ENCODE measurements around the gene ASCC1.

Gene ASCC1

DNA sequence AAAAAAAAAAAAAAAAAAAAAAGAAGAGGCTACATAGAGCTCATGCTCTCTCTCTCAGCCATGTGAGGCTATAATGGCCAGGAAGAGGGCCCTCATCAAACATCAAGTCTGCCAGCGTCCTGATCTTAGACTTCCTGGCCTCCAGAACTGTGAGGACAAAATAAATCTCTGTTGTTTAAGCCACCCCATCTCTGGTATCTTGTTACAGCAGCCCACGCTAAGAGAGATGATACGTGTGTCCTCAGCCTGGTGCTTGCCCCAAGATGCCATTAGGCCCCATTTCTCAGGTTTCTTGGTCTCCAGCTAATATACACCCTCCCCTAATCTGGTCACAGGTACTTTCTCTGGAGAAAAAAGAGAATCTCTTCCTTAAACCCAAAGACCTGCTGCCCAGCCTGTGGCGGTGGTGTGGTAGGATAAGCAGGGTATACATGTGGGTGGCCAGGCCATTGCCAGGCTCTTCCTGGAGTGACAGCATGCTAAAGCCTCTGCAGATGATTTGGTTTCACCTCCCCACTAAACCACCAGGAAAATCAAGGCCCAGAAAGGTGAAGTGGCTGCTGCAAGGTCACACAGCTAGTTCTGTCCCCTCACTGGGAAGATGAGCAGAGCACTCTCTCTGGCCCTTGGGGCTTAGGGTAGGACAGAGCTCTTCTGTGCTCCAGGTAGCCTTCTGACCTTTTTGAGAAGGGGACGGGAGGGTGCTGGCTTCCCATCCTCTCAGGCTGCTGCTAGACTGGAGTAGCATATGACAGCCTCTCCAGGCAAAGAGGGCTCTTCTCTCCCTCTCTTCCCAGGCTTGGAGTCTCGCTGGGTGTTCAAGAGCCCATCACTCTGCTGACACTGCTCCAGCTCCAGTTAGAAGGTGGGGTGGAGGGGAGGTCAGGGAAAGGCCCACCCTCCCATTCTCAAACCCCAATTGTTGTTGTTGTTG, 133.0 kb downstream of the ASCC1 start:
- no peak for DNase-seq (ENCODE audit: low read depth)

DNA sequence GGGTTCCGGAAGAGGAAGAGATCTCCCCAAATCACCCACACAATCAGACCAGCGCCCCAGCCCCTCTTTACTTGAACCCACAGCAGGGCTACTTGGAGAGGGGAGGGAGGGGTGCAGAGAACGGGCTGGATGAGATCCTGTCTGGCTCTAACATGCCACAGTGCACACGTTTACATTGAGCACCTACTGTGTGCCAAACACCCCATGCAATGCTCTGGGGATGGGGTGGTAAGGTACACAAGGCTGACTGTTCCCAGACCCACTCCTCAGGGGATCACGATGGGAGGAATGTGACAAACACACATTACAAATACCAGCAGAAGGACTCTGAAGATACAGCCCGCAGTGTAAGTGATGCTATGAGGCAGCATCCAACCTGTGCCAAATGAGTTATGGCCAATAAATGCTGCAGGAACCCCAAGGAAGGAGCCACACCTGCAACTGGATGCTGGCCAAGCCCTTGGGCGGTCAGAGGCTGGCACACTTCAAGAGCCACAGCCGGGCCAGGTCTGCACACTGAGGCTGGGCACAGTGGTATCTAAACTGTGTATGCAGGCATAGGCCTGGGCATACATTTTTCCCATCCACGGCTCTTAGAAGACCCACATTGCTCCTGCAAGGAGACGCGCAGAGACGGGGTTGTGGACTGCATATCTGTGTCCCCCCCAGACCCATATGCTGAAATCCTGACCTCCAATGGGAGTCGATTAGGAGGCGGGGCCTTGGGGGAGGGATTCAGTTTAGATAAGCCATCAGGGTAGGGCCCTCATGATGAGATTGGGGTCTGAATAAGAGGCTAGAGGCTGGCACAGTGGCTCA, 134.1 kb downstream of the ASCC1 start:
- no peak for DNase-seq (ENCODE audit: low read depth)

DNA sequence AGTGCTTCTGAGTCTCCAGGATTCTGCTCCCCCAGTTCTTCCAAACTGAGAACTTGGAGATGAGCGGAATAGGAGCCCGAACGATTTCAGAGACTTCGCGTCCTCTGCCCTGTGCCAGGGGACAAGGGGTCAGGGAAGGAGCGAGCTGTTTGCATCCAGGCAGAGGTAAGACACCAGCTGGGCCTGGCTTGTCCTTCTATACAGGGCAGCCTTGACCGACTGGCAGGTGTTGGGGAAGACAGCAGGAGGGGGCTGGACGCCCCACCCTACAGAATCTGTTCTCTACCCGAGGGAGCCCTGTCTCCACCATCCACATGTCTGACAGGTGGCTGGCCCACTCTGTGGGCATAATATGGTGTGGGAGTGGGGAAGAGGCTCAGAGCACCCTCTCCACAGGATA, 134.9 kb downstream of the ASCC1 start:
- no peak for DNase-seq (ENCODE audit: low read depth)

- peak; percentile 10 for DNase-seq (ENCODE audit: low read depth)
These were observed 135.8 kb downstream of the ASCC1 start for GRCh38 chr10:72080042-72080975.

DNA sequence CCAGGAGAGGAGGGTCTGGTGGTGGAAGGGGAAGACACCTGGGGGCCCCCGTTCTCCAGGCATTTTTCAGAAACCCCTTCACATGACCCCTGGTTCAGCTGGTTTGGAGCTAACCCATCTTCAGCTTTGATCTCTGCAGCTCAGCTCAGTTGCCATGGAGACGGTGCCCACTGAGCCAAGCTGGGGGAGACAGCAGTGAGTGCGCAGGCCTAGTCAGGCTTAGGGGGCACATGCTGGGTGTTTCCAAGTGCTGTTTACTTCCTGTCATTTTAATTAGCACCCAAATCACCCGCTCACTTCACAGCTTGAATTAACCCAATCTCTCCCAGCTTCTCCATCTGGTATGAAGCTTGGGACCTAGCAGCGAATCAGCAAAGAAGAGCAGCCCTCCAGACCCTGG, 136.7 kb downstream of the ASCC1 start:
- DNase-seq (ENCODE audit: low read depth), result no peak

DNA sequence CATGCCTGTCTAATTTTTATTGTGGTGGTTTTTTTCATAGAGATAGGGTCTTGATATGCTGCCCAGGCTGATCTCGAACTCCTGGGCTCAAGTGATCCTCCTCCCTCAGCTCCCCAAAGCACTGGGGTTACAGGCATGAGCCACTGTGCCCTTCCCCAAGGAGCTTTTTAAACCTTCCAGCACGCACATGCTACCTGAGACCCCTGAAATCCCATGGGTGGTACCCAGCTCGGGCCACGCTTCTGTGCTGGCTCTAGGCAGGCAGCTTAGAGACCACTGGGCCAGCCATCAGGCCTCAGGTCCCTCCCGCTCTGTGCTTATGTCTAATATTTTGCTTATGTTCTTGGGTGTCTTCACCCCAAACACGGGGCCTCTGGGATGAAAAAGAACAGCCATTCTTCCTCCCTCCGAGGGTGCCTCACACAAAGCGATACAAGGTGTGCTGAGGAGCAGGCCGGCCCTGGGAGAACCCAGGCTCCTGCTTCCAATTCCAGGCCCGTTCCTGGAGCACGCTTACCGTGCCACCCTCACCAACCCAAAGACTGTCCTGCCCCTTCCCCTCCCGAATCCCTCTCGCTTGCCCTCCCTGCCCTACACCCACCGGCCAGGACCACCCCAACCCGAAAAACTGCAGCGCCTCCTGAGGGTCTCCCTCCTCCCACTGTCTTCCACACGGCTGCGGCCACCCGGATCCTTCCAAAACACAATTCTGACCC, 138.6 kb downstream of the ASCC1 start:
- no peak for DNase-seq (ENCODE audit: low read depth)

- no peak for DNase-seq (ENCODE audit: low read depth)
These were observed 139.3 kb downstream of the ASCC1 start for GRCh38 chr10:72076756-72077155.

DNA sequence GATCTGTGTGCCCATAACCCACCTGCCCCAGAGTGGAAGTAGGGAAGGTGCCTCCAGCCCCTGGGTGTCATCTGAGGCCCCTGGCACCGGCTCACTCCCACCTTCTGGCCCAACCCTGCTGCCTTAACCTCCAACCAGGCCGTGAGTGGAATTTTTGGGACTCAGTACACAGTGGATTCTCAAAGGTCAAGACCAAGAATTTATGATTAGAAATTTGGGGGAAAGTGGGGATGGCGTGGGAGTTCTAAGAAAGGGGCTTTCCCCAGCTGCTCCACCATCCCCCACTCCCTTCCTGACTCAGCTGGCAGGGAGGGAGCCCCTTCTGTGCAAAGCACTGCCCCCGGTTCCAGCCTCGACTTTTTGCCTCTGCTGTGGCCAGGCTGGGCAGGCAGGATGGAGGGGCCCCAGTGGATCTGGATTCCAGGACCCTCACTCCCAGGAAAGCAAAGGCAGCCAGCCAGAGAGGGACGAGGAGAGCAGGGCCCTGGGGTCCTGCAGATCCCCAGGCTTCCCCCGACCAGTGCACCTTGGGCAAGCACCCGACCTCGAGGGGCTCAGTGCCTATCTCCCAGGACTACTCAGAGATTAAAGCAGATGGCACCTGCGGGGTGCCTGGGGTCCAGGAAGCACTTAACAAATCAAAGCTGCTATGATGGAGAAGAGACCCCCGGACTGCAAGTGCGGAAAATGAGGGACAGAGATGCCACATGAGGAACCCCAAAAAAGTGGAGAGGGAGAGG, 140.5 kb downstream of the ASCC1 start:
- DNase-seq (ENCODE audit: low read depth), result no peak

- no peak for DNase-seq (ENCODE audit: low read depth)
These were observed 141.3 kb downstream of the ASCC1 start for GRCh38 chr10:72074574-72075375.

DNA sequence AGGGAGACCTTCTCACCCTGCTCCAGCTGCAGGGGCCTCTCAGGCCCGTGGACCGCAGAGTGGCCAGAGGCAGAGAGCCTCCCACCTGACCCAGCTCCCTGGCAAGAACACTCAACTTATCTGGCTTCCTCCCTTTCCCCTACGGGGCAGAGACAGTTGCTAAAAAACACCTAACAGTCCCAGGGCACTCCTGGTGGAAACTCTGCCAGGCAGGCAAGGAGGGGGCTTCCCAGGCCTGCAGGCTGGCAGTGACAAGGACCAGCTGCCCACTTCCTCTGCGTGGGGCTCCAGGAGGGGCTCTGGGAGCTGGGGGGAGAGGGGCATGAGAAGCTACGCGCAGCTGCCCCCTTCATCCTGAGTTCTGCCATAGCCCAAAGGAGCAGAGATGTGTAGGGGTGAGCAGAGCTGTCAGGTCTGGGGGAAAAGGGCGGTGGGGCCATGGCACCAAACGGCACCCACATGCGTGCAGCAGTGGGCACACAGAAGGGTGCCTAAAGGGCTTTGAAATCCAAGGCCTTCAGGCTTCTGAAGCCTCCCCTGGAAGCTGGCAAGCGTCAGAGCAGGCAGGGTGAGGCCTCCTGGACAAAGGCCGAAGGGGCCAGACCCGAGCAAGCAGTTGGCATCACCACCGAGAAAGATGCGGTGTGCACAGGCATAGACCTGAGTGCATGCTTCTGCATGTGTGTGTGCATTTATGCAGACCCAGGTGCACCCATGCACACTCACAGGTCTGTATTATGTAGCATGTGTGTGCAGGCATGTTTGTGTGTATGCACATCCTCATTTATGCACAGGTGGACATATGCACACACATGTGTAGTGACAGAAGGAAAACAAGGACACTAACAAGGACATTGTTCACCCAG, 142.1 kb downstream of the ASCC1 start:
- DNase-seq (ENCODE audit: low read depth), result no peak

GRCh38 chr10:72072639-72073038, 143.4 kb downstream of the ASCC1 start:
- DNase-seq (ENCODE audit: low read depth), result no peak

- no peak for DNase-seq (ENCODE audit: low read depth)
These were observed 144.0 kb downstream of the ASCC1 start for GRCh38 chr10:72072046-72072445.

- DNase-seq (ENCODE audit: low read depth), result no peak
These were observed 146.1 kb downstream of the ASCC1 start for GRCh38 chr10:72069751-72070526.

DNA sequence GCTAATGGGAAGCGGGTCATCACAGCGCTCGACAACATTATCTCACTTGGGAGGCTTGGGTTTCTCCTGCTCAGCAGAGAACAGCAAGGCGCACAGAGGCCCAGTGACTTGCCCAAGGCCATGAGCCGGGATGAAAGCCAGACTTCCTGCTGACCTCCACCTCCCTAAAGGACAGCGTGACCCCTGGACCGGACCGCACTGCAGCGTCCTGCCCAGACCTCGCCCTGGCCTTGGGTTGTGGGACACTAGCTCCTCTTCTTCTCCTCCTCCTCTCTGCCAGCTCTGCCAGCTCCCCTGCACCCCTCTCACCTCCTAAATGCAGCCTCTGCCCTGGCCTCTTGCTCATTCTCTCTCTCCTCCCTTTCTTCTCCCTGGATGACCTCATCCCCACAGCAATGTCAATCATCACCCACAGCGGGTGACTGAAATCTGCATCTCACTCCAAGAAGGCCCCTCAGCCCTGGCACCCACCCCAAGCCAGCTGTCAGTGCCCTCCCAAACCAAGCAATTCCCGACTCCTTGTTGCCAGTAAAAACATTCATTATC, 147.1 kb downstream of the ASCC1 start:
- DNase-seq (ENCODE audit: low read depth), result no peak

DNA sequence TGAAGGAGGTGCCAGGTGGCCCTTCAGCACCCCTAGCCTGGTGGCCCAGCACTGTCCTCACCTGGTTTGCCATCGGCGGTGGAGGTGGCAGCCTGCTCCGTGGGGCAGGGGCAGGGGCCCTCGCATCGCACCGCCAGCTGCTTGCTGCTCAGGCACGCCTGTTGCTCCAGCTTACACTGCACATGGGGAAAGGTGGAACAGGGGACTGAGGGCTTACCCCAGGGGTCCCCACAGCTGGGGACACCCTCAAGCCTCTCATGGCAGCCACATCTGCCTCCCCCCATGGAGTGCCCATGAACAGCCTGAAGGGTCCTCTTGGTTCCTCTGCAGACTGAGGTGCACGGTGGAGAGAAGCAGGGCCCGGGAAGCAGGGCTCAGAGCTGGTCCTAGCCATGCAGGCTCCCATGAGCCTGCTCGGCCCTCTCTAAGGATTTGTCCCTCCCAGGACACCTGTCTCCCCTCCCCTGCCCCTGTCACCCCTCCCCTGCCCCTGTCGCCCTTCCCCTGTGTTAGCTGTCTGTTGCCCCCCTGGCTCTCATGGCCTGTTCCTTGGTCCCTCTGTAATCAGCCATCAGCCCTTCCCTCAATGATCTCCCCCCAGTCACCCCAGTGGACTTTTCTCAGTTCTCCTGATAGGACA, 147.8 kb downstream of the ASCC1 start:
- no peak for DNase-seq (ENCODE audit: low read depth)

GRCh38 chr10:72067463-72068125, 148.5 kb downstream of the ASCC1 start:
- DNase-seq (ENCODE audit: low read depth), result no peak
